Neuronal stem cell (in vitro differentiated cells): ENCODE data around the gene CDIP1.

ENCODE experiments used
- DNase-seq: peaks from one replicate; pipeline ENCODE4 v3.0.0-alpha.2; 2013; ENCODE audit warnings: low spot score
- H2AFZ ChIP-seq: one replicate; pipeline ENCODE4 v1.6.1; 2013; ENCODE audit warnings: mild to moderate bottlenecking, low read length, inconsistent platforms
- H2AK5ac ChIP-seq: 2 replicates; pipeline ENCODE4 v1.6.1; 2013; ENCODE audit warnings: low read depth, mild to moderate bottlenecking, inconsistent platforms, low read length, moderate library complexity, mixed read lengths
- H2BK120ac ChIP-seq: 2 replicates; pipeline ENCODE4 v1.6.1; 2013; ENCODE audit warnings: low read depth, mild to moderate bottlenecking, inconsistent platforms, low read length, moderate library complexity, mixed read lengths
- H2BK12ac ChIP-seq: one replicate; pipeline ENCODE4 v1.6.1; 2013; ENCODE audit warnings: low read length, inconsistent platforms
- H2BK15ac ChIP-seq: 2 replicates; pipeline ENCODE4 v1.6.1; 2013; ENCODE audit warnings: mild to moderate bottlenecking, low read length, inconsistent platforms, mixed read lengths
- H2BK5ac ChIP-seq: one replicate; pipeline ENCODE4 v1.6.1; 2013; ENCODE audit warnings: inconsistent platforms, mild to moderate bottlenecking, low read length, moderate library complexity
- H3K14ac ChIP-seq: one replicate; pipeline ENCODE4 v1.6.1; 2013; ENCODE audit warnings: low read length, inconsistent platforms
- H3K18ac ChIP-seq: 2 replicates; pipeline ENCODE4 v1.6.1; 2013; ENCODE audit warnings: low read length, inconsistent platforms
- H3K23ac ChIP-seq: 2 replicates; pipeline ENCODE4 v1.6.1; 2013; ENCODE audit warnings: low read depth, mild to moderate bottlenecking, mixed read lengths, low read length, inconsistent platforms; ENCODE audit not compliant: poor library complexity
- H3K27ac ChIP-seq: replicated peaks from 3 replicates; pipeline ENCODE4 v1.5.1; 2013; ENCODE audit warnings: low read length, inconsistent platforms
- H3K27me3 ChIP-seq, 3 experiments: 2 replicates each; pipeline ENCODE4 v1.6.1; 2013; ENCODE audit warnings: low read length in 3 of 3, mild to moderate bottlenecking in 2 of 3, inconsistent platforms in 1 of 3, low read depth in 1 of 3, mixed read lengths in 1 of 3, moderate library complexity in 1 of 3; ENCODE audit not compliant: control insufficient read depth in 3 of 3, insufficient read depth in 3 of 3
- H3K36me3 ChIP-seq, 2 donors: replicated peaks in 1 of 2; 2 replicates each; pipeline ENCODE4 v1.6.1; 2013; ENCODE audit warnings: low read length in 2 of 2; ENCODE audit not compliant: control insufficient read depth in 2 of 2, insufficient read depth in 2 of 2
- H3K4ac ChIP-seq: 2 replicates; pipeline ENCODE4 v1.6.1; 2013; ENCODE audit warnings: inconsistent platforms, mild to moderate bottlenecking, low read length, moderate library complexity
- H3K4me1 ChIP-seq, 2 donors: 1 replicate in 1 of 2; 2 replicates in 1 of 2; pipeline ENCODE4 v1.6.1; 2013; ENCODE audit warnings: low read length in 2 of 2, low read depth in 1 of 2; ENCODE audit not compliant: control insufficient read depth in 2 of 2, insufficient read depth in 1 of 2
- H3K4me2 ChIP-seq: one replicate; pipeline ENCODE4 v1.6.1; 2013; ENCODE audit warnings: mild to moderate bottlenecking, low read length, inconsistent platforms; ENCODE audit not compliant: insufficient read depth, poor library complexity, severe bottlenecking
- H3K4me3 ChIP-seq, 2 donors: 2 replicates each; pipeline ENCODE4 v1.5.1; 2013; ENCODE audit warnings: low read length in 2 of 2, mild to moderate bottlenecking in 2 of 2, inconsistent platforms in 1 of 2, moderate library complexity in 1 of 2
- H3K79me1 ChIP-seq: one replicate; pipeline ENCODE4 v1.6.1; 2013; ENCODE audit warnings: low read depth, mild to moderate bottlenecking, inconsistent platforms, low read length, moderate library complexity
- H3K9ac ChIP-seq: one replicate; pipeline ENCODE4 v1.6.1; 2013; ENCODE audit warnings: mild to moderate bottlenecking, low read depth, low read length, inconsistent platforms; ENCODE audit not compliant: poor library complexity
- H3K9me3 ChIP-seq, 2 donors: replicated peaks in 1 of 2; 2 replicates each; pipeline versions ENCODE3 to v1.6.1; 2013; ENCODE audit warnings: low read length in 2 of 2, mild to moderate bottlenecking in 2 of 2, inconsistent platforms in 1 of 2, low read depth in 1 of 2, mixed read lengths in 1 of 2, moderate library complexity in 1 of 2; ENCODE audit not compliant: control insufficient read depth in 2 of 2, insufficient read depth in 1 of 2
- H4K8ac ChIP-seq: one replicate; pipeline ENCODE4 v1.6.1; 2013; ENCODE audit warnings: low read depth, mild to moderate bottlenecking, inconsistent platforms, low read length, moderate library complexity
- H4K91ac ChIP-seq: one replicate; pipeline ENCODE4 v1.6.1; 2013; ENCODE audit warnings: low read length, low read depth, mild to moderate bottlenecking, inconsistent platforms; ENCODE audit not compliant: poor library complexity
- WGBS, 2 donors: extraction: QIAGEN DNeasy Blood & Tissue Kit; methylation state at CpG; one replicate each; pipeline ENCODE4 v1.1.7; 2013; ENCODE audit warnings: missing lambda C conversion rate in 2 of 2, mixed read lengths in 1 of 2; ENCODE audit not compliant: insufficient read length in 2 of 2, insufficient replicate concordance in 1 of 2; ENCODE audit errors: extremely low coverage in 2 of 2; 5-methylcytosine and 5-hydroxymethylcytosine counted together

CDIP1 gene

DNA sequence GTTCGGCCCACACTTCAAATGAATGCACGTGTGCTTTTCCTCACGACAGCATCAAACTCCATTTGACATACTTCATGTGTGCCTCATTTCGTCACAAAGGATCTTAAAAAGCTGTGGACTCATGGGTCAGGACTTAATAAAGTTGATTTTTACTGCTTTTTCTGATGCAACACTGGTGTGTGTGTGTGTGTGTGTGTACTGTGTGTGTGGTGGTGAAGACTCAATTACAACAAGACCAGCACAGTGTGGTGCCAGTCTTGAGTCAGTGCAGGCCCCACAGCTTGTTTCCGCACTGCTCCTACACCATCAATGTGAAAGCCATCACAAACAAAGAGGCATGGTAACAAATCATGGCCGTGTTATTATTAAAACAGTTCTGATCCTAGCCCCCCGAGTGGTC, 17.7 kb downstream of the CDIP1 start:
- no peak overlapping the region for H2BK12ac ChIP-seq
- H2BK5ac ChIP-seq = no peak overlapping the region
- H4K91ac ChIP-seq = no peak overlapping the region
- H3K36me3 ChIP-seq = peaks cover 5 to 29% of the 10 kb centered on the region in 2 donors
- no peak overlapping the region for H3K14ac ChIP-seq
- no peak for DNase-seq
- peaks cover 2 to 15% of the 10 kb centered on the region in 2 donors for H3K4me1 ChIP-seq
- H3K27ac ChIP-seq = no peak overlapping the region
- no peak overlapping the region for H3K4ac ChIP-seq
- WGBS, 2 donors = no CpG with 5 or more reads among the region's 7 CpGs
- H3K79me1 ChIP-seq = peaks cover 8% of the 10 kb centered on the region
- H3K9ac ChIP-seq = peak overlapping the region; percentile 32
- no peak overlapping the region for H2BK120ac ChIP-seq
- no peak overlapping the region for H2BK15ac ChIP-seq
- H3K4me3 ChIP-seq = no peak overlapping the region
- H4K8ac ChIP-seq = no peak overlapping the region
- no peak overlapping the region for H2AFZ ChIP-seq
- no peak overlapping the region for H3K18ac ChIP-seq
- no peaks in the 10 kb centered on the region for H3K9me3 ChIP-seq
- H3K23ac ChIP-seq = no peak overlapping the region
- H3K27me3 ChIP-seq = no peaks in the 10 kb centered on the region
- no peak overlapping the region for H2AK5ac ChIP-seq
- H3K4me2 ChIP-seq = no peak overlapping the region

DNA sequence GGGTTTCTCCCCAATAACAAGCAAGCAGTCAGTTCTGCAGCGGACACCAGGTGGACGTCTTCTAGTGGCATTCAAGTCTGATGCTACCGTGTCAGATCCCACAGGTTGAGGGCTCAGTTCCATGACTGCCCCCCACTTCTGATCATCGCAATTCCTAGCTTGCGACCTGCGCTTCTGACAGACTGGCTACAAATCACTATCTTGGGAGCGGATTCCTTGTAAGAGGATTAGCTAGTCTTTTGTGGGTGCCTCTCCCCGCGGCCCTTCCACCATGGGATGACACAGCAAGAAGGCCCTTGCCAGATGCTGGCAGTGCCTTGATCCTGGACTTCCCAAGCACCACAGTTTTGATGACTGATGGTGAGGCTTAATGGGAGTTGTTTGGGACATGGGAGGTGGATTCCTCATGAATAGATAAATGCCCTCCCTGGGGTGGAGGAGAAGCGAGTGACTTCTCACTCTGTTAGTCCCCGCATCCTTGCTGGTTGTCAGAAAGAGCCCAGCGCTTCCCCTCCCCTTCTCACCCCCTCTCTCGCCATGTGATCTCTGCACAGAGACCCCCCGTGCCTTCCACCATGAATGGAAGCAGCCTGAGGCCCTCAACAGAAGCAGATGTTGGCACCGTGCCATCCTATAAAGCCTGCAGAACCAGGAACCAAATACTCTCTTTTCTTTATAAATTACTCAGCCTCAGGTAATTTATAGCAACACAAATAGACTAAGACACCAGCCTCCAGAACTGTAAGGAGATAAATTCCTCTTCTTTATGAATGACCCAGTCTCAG, 19.1 kb downstream of the CDIP1 start:
- H3K9me3 ChIP-seq = no peaks in the 10 kb centered on the region
- no peak for DNase-seq

DNA sequence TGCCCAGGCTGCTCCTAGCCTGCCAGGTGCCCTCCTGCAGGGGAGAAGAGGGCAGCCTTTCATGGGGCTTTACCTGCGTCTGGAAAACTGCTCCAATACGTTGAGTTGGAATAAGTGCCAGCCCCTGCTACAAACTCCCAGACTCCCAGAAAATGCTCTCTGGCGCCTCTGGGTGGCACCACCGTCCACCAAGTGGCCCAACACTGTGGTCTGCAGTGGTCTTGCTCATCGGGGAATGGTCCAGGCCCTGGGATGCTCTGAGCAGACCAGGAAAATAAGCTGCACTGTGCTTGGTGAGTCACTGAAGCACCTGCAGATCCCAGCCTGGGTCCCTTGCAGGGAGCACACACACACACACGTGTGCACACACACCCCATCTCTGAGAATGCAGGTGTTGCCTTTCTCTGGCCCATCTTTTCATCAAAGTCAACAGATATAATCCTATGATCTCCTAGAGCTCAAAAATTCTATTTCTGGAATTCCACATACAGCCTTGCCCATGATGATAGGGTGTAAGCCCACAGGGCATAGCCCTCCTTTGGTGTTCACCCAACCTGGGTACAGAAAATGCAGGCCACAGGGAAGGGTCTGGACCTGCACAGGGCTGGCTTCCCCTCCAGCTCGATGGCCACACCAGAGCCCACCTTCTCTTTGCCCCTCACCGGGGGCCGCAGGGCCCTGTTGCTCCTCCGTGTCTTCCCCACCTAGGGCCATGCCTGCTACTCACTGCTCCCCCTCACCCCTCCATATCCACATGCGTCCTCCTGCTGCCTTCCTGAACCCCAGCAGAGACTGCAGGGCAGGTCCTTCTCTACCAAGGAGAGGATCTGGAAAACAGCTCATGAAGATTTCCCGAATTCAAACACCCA, 20.5 kb downstream of the CDIP1 start:
- peak; percentile 50 for DNase-seq
- Histone ChIP-seq H2BK5ac (no peak overlapping the region), H3K4me2 (no peak overlapping the region), H3K27me3 (no peaks in the 10 kb centered on the region), H3K79me1 (peaks cover 8% of the 10 kb centered on the region), H4K8ac (no peak overlapping the region), H3K4me3 (peak overlapping the region in 1 of 2 donors; percentile 4), H3K9ac (no peak overlapping the region), H3K4me1 (peaks cover 0 to 15% of the 10 kb centered on the region in 2 donors), H3K18ac (no peak overlapping the region), H3K27ac (no peak overlapping the region), H3K23ac (no peak overlapping the region), H3K9me3 (no peaks in the 10 kb centered on the region), H4K91ac (no peak overlapping the region), H2BK15ac (no peak overlapping the region), H2BK12ac (no peak overlapping the region), H2AFZ (no peak overlapping the region), H3K14ac (no peak overlapping the region), H3K36me3 (peaks cover 7 to 26% of the 10 kb centered on the region in 2 donors), H2AK5ac (no peak overlapping the region), H2BK120ac (no peak overlapping the region), H3K4ac (no peak overlapping the region)
- no CpG with 5 or more reads among the region's 12 CpGs for WGBS, 2 donors

More for the DNA sequence above, 19.1 kb downstream of the CDIP1 start:
- H2BK5ac ChIP-seq = no peak overlapping the region
- peaks cover 0 to 15% of the 10 kb centered on the region in 2 donors for H3K4me1 ChIP-seq
- no peak overlapping the region for H2BK15ac ChIP-seq
- no peak overlapping the region for H3K4ac ChIP-seq
- H2BK12ac ChIP-seq = no peak overlapping the region
- H4K91ac ChIP-seq = no peak overlapping the region
- WGBS, 2 donors = no CpG with 5 or more reads among the region's 15 CpGs
- no peak overlapping the region for H2AK5ac ChIP-seq
- no peak overlapping the region for H2AFZ ChIP-seq
- H4K8ac ChIP-seq = no peak overlapping the region
- H3K27me3 ChIP-seq = no peaks in the 10 kb centered on the region
- no peak overlapping the region for H3K14ac ChIP-seq
- H3K79me1 ChIP-seq = peaks cover 8% of the 10 kb centered on the region
- H3K36me3 ChIP-seq = peaks cover 5 to 24% of the 10 kb centered on the region in 2 donors
- H3K4me3 ChIP-seq = no peak overlapping the region
- H2BK120ac ChIP-seq = no peak overlapping the region
- H3K27ac ChIP-seq = no peak overlapping the region
- H3K18ac ChIP-seq = no peak overlapping the region
- H3K23ac ChIP-seq = no peak overlapping the region
- no peak overlapping the region for H3K9ac ChIP-seq
- no peak overlapping the region for H3K4me2 ChIP-seq
